ENCODE results near the gene CPT1C.

DNA sequence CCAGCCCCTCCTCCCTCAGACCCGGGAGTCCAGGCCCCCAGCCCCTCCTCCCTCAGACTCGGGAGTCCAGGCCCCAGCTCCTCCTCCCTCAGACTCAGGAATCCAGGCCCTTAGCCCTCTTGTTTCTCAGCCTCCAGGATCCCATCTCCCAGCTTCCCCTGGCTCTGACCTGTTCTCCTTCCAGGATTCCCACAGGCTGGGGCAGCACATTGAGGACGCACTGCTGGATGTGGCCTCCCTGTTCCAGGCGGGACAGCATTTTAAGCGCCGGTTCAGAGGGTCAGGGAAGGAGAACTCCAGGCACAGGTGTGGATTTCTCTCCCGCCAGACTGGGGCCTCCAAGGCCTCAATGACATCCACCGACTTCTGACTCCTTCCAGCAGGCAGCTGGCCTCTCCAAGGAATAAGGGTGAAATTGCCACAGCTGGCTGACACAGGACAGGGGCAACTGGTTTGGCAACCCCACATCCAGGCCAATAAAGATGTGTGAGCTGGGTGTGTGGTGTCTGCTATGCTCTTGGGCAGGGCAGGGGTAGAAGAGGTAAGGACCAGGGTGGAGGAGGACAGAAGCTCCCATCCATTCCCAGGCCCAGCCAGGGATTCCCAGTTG, 22.4 kb downstream of the CPT1C start:
- TF ChIP-seq EP300 (IDR thresholded peaks at IDR 0.05; ENCODE audit: borderline replicate concordance in 1 of 2, low read depth in 2 of 2, low read length in 2 of 2) (no peak), MAFK (IDR thresholded peaks at IDR 0.05; ENCODE audit: low read depth, low read length) (no peak), FOSL1 (IDR thresholded peaks at IDR 0.05; ENCODE audit: insufficient read depth, low read depth, low read length) (no peak), HDAC6 (IDR thresholded peaks at IDR 0.05; ENCODE audit: low read depth, low read length) (no peak), GTF2F1 (IDR thresholded peaks at IDR 0.05; ENCODE audit: borderline replicate concordance, low read depth, low read length) (no peak), CHD1 (IDR thresholded peaks at IDR 0.05; ENCODE audit: low read depth, low read length) (no peak), POLR2A (IDR thresholded peaks at IDR 0.05; ENCODE audit: control extremely low read depth in 1 of 2, low read depth in 2 of 2, low read length in 2 of 2) (no peak), ZNF274 (IDR thresholded peaks at IDR 0.05; ENCODE audit: borderline replicate concordance, extremely low read depth, low read length) (no peak)

Measured in H1 (cell line).